GM06990 (cell line): ENCODE data around the gene SULT1C3.
A peak's percentile ranks its signal among the peaks of the same experiment; 100 is the strongest.

ENCODE experiments used
- DNase-seq: peaks from one replicate; pipeline ENCODE4 v3.0.0-alpha.2; 2011; ENCODE audit not compliant: insufficient read length; ENCODE audit errors: extremely low read depth
- H3K27me3 ChIP-seq: replicated peaks from 2 replicates; pipeline ENCODE4 v1.6.0; 2011; ENCODE audit warnings: low read length; ENCODE audit not compliant: control insufficient read depth, insufficient read depth
- H3K36me3 ChIP-seq: 2 replicates; pipeline ENCODE4 v1.5.1; 2011; ENCODE audit warnings: low read length; ENCODE audit not compliant: control insufficient read depth, insufficient read depth
- H3K4me3 ChIP-seq: replicated peaks from 2 replicates; pipeline ENCODE4 v1.5.1; 2011; ENCODE audit warnings: low read depth, mild to moderate bottlenecking, control low read depth, low read length
- TF ChIP-seq, protein P1 (sequence below): IDR thresholded peaks from 2 replicates; pipeline ENCODE4 v1.5.1; 2011; ENCODE audit warnings: low read length, control low read depth, mild to moderate bottlenecking, inconsistent platforms; ENCODE audit not compliant: insufficient read depth, poor library complexity, severe bottlenecking

The SULT1C3 gene

DNA sequence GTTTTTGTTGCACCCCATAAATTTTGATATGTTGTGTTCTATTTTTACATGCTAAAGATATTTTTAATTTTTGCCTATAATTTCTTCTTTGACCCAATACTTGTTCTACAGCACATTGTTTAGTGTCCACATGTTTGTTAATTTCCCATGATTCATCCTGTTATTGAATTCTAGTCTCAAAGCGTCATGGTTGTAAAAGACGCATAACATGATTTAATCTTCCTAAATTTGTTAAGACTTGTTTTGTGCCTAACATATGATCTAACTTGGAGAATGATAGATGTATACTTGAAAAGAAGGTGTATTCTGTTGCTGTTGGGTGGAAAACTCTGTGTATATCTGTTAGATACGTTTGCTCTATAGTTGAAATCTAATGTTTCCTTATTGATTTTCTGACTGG is 27.1 kb upstream of the SULT1C3 start:
- no peak for DNase-seq
- H3K4me3 ChIP-seq, result no peak overlapping the region
- no peaks in the 10 kb centered on the region for H3K36me3 ChIP-seq
- H3K27me3 ChIP-seq, result no peaks in the 10 kb centered on the region
- TF ChIP-seq, protein P1, sequence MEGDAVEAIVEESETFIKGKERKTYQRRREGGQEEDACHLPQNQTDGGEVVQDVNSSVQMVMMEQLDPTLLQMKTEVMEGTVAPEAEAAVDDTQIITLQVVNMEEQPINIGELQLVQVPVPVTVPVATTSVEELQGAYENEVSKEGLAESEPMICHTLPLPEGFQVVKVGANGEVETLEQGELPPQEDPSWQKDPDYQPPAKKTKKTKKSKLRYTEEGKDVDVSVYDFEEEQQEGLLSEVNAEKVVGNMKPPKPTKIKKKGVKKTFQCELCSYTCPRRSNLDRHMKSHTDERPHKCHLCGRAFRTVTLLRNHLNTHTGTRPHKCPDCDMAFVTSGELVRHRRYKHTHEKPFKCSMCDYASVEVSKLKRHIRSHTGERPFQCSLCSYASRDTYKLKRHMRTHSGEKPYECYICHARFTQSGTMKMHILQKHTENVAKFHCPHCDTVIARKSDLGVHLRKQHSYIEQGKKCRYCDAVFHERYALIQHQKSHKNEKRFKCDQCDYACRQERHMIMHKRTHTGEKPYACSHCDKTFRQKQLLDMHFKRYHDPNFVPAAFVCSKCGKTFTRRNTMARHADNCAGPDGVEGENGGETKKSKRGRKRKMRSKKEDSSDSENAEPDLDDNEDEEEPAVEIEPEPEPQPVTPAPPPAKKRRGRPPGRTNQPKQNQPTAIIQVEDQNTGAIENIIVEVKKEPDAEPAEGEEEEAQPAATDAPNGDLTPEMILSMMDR, result no peak

DNA sequence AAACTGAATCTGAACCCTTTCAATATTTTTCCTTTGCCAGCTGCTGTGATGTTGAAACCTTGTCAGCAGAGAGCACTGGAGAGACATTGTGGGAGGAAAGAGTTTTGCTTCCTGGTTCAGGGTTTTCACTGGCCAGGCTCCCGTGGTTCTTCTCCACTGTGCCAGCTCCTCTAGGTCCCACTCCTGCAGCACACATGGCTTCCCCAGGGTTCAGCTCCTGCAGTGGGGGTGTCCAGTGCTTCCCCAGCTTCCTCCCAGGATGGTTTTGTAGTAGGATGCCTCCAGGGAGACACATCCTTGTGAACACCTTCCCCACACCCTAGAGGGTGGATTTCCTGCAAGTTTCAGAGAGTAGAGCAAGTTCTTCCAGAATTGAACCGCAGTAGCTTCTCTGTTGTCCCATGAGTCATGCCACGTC is 24.0 kb upstream of the SULT1C3 start:
- Histone ChIP-seq H3K4me3 (no peak overlapping the region), H3K36me3 (no peaks in the 10 kb centered on the region), H3K27me3 (no peaks in the 10 kb centered on the region)
- TF ChIP-seq, protein P1, result peak; percentile 17
- no peak for DNase-seq

DNA sequence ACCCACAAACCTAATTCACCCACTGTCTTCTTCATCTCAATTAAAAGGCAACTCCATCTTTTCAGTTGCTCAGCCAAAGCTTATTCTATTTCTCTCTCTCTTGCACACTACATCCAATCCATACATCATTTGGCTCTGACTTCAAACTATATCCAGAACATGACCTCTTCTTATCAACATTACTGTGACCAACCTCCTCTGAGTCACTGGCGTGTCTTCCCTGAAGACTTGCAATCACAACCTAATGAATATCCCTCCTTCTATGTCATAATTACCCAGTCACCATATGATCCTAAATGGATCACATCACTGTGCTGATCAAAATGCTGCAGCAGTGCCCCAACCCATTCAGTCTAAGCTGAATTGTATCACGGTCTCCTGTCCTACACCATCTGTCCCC is 22.6 kb upstream of the SULT1C3 start:
- no peaks in the 10 kb centered on the region for H3K36me3 ChIP-seq
- TF ChIP-seq, protein P1, result no peak
- H3K27me3 ChIP-seq, result no peaks in the 10 kb centered on the region
- no peak for DNase-seq
- H3K4me3 ChIP-seq, result no peak overlapping the region

DNA sequence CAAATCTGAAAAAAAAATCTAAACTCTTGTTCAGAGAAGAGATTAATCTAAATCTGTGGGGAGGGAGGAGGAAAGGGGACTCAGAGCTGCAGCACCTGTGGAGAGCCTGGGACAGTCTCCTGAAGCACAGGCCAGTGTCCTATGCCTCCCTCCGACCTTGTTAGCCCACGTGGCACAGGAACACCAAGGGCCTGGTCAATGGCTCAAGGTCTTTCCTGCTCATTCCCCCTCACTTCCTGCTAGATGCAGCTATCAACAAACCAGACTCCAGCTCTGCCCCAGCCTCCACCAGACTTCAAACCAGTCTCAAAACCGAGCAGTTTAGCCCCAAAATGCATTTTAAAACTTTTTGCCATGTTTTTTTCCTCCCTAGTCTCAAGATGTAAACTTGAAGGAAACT is 20.1 kb upstream of the SULT1C3 start:
- TF ChIP-seq, protein P1, result no peak
- DNase-seq, result no peak
- no peak overlapping the region for H3K4me3 ChIP-seq
- H3K36me3 ChIP-seq, result no peaks in the 10 kb centered on the region
- no peaks in the 10 kb centered on the region for H3K27me3 ChIP-seq

DNA sequence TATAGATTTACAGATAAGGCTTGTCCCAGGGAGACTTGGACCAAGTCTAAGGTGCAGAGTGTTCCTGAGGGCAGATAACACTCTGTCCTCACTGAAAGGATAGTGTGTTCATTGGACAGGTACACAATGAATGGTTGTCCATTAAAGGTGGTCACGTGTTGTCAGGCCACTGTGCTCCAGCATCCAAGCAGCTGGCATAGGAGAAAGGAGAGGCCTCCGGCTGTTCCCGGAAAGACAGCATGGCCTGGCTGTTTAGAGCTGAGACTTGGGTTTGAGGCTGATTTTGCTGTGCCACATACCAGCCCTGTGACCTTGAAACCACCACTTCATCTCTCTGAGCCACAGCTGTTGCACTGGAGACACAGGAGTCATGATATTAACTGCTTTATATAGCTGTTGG is 19.6 kb upstream of the SULT1C3 start:
- no peak for DNase-seq
- TF ChIP-seq, protein P1, result no peak
- no peaks in the 10 kb centered on the region for H3K36me3 ChIP-seq
- H3K4me3 ChIP-seq, result no peak overlapping the region
- H3K27me3 ChIP-seq, result no peaks in the 10 kb centered on the region

DNA sequence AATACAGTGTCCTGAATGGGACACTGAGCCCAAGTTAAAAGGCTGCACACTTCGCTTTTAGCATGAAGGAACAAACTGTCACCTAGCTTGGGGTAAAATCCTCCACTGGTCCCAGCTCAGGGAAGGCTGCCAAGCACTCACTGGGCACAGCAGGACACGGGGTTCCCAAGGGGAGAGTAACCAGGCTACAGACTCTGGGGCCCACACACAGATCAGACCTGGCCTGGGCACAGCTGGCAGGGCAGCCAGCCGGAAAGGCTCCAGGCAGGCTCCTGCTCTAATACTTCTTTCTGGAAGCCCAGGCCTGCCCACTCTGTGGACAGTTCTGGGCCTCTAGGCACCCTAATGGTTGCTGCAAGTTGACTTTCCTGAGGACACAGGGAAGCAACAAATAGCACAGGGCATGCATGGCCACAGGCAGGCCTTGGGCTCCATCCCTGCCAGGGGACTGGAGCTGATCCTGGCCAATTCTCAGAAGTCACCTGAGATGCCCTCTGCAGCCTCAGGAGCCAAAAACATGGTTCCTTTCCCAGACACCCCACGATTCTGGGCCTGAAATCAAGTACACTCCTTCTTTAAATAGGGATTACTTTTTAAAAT is 18.7 kb upstream of the SULT1C3 start:
- H3K27me3 ChIP-seq, result no peaks in the 10 kb centered on the region
- H3K36me3 ChIP-seq, result no peaks in the 10 kb centered on the region
- TF ChIP-seq, protein P1, result no peak
- no peak for DNase-seq
- H3K4me3 ChIP-seq, result no peak overlapping the region
